Measurements from ENCODE around the gene AKR1C8. TPM values are rescaled to one million over a fixed set of nuclear protein-coding genes. Genes with fewer than 3 reads are reported as not detected.

AKR1C8 gene
- total RNA-seq, 2 donors from 2014 or later: not detected

DNA sequence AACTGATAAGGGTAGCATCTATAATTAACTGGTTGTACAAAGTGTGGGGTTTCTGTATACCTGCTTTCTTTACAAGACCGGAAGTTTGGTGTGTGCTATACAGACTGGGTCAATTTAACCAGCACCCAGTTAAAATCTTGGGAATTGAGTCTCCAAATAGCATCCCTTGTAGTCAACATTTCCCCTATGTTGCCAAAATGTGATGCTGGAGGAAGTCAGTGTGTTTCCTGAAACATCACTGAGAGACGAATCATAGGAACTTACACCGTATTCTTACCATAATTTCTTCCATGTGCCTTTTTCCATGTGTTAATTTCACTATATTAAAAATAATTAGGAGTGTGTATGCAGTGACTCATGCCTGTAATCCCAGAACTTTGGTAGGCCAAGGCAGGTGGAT, 13.4 kb upstream of the AKR1C8 start:
- TF ChIP-seq, protein P1, sequence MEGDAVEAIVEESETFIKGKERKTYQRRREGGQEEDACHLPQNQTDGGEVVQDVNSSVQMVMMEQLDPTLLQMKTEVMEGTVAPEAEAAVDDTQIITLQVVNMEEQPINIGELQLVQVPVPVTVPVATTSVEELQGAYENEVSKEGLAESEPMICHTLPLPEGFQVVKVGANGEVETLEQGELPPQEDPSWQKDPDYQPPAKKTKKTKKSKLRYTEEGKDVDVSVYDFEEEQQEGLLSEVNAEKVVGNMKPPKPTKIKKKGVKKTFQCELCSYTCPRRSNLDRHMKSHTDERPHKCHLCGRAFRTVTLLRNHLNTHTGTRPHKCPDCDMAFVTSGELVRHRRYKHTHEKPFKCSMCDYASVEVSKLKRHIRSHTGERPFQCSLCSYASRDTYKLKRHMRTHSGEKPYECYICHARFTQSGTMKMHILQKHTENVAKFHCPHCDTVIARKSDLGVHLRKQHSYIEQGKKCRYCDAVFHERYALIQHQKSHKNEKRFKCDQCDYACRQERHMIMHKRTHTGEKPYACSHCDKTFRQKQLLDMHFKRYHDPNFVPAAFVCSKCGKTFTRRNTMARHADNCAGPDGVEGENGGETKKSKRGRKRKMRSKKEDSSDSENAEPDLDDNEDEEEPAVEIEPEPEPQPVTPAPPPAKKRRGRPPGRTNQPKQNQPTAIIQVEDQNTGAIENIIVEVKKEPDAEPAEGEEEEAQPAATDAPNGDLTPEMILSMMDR (IDR thresholded peaks at IDR 0.05): no peak
- Histone ChIP-seq H3K27me3 (no peaks in the 10 kb centered on the region), H3K27ac (no peak overlapping the region), H3K36me3 (no peaks in the 10 kb centered on the region), H3K4me3 (no peak overlapping the region), H3K9ac (ENCODE audit: low read depth in 2 of 2, low read length in 2 of 2) (no peak overlapping the region), H3K4me1 (no peaks in the 10 kb centered on the region), H3K9me3 (no peaks in the 10 kb centered on the region)
- intact Hi-C loops (cut with DNase I): no loop called here
- no peak for DNase-seq

DNA sequence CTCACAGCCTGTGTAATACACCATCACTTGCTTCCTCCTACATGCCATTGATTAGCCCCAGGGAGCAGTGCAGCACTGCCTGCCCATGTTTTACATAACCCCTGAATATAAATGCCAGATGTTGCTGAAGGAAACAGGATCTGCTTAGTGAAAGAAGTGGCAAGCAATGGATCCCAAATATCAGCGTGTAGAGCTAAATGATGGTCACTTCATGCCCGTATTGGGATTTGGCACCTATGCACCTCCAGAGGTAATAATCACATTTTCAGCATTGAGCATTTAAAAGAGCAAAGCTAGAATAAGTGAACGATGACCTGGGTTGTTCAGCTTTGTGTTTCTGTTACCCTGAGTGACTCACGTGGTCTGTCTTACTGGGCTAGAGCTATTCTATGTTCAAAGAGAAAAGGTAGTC, 11.8 kb upstream of the AKR1C8 start, which contains the start of gene AKR1C4:
Gene AKR1C4 (plus strand): TSS at position 136 of the 412 bp plus-strand sequence. CDS start 31 bp downstream, at position 167.
- no peak for DNase-seq
- Histone ChIP-seq H3K27me3 (no peaks in the 10 kb centered on the region), H3K9ac (ENCODE audit: low read depth in 2 of 2, low read length in 2 of 2) (no peak within 1 kb of the TSS), H3K36me3 (no peaks in the 10 kb centered on the region), H3K9me3 (no peaks in the 10 kb centered on the region), H3K4me1 (no peaks in the 10 kb centered on the region), H3K27ac (no peak within 1 kb of the TSS), H3K4me3 (no peak within 1 kb of the TSS)
- intact Hi-C loops (cut with DNase I): no loop called here
- TF ChIP-seq, protein P1 (IDR thresholded peaks at IDR 0.05): no peak

DNA sequence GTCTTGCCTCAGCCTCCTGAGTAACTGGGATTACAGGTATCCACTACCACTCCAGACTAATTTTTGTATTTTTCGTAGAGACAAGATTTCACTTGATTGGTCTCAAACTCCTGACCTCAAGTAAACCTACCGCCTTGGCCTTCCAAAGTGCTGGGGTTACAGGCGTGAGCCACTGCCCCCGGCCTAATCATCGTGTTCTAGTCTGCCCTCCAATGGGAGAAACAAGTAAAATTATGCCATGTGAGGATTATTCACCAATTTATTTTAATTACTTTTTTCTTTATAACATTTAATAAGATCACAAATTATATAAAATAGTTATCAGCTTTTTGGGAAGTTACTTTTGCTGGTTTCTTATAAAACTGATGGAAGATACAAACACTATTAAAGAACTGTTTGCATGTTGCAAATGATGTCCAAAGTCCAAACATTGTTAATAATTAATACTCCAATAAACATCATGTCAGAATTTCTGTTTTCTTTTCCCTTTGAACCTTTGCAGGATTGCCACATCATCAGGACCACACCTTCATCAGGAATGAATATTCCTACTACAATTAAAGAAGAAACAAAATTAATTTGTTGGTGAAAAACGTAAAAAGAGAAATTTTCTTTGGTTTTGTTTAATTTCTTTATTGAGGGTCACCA, 10.9 kb upstream of the AKR1C8 start:
- Histone ChIP-seq H3K27ac (no peak overlapping the region), H3K9ac (ENCODE audit: low read depth in 2 of 2, low read length in 2 of 2) (no peak overlapping the region)

DNA sequence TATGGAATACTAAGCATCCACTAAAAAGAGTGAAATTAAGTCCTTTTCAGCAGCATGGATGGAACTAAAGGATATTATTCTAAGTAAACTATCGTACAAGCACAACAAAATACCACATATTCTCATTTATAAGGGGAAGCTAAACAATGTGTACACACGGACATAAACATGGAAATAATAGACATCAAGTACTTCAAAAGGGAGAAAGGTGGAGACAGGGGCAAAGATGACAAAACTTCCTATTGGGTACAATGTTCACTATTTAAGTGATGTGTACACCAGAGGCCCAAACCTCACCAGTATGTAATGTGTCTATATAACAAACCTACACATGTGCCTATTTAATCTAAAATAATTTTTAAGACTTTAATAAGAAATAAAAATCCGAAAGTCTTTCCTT, 9.5 kb upstream of the AKR1C8 start:
- Histone ChIP-seq H3K4me1 (no peaks in the 10 kb centered on the region), H3K27me3 (no peaks in the 10 kb centered on the region), H3K9ac (ENCODE audit: low read depth in 2 of 2, low read length in 2 of 2) (no peak overlapping the region), H3K4me3 (no peak overlapping the region), H3K9me3 (no peaks in the 10 kb centered on the region), H3K36me3 (no peaks in the 10 kb centered on the region), H3K27ac (no peak overlapping the region)
- TF ChIP-seq, protein P1 (IDR thresholded peaks at IDR 0.05): no peak
- intact Hi-C loops (cut with DNase I): no loop called here
- no peak for DNase-seq

More for the DNA sequence above, 10.9 kb upstream of the AKR1C8 start:
- Histone ChIP-seq H3K9me3 (no peaks in the 10 kb centered on the region), H3K36me3 (no peaks in the 10 kb centered on the region), H3K4me1 (no peaks in the 10 kb centered on the region), H3K4me3 (no peak overlapping the region), H3K27me3 (no peaks in the 10 kb centered on the region)
- intact Hi-C loops (cut with DNase I): no loop called here
- TF ChIP-seq, protein P1 (IDR thresholded peaks at IDR 0.05): no peak
- DNase-seq: no peak

DNA sequence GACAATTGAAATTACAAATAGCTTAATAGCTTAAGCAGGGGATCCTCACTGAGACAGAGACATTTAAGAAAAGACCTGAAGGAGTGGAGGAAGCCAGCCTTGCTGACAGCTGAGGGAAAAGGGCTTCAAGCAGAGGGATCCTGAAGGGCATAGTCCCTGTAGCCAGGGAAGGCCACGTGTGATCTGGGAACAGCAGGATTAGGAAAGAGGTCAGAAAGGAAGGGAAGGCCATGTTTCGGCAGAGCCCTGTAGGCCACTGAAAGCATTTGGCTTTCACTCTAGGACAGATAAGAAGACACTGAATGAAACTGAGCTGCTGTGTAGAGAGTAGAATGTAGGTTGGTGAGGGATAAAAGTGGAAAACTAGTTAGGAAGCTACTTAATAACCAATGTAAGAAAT, 3.4 kb upstream of the AKR1C8 start:
- no peak overlapping the region for H3K4me3 ChIP-seq
- DNase-seq: no peak
- H3K27me3 ChIP-seq: no peaks in the 10 kb centered on the region
- intact Hi-C loops (cut with DNase I): no loop called here
- no peaks in the 10 kb centered on the region for H3K36me3 ChIP-seq
- no peak overlapping the region for H3K27ac ChIP-seq
- TF ChIP-seq, protein P1 (IDR thresholded peaks at IDR 0.05): no peak
- H3K4me1 ChIP-seq: no peaks in the 10 kb centered on the region
- H3K9ac ChIP-seq (ENCODE audit: low read depth in 2 of 2, low read length in 2 of 2): no peak overlapping the region
- H3K9me3 ChIP-seq: no peaks in the 10 kb centered on the region
